H9 (cell line): ENCODE results near the gene TBC1D19. TPM values are rescaled to one million over a fixed set of nuclear protein-coding genes. Genes with fewer than 3 reads are reported as not detected.

Experiments used
- DNase-seq: peaks from one replicate; pipeline ENCODE4 v3.0.0-alpha.2; 2017
- H2AFZ ChIP-seq: one replicate; pipeline ENCODE4 v1.6.1; 2013; ENCODE audit warnings: mild to moderate bottlenecking, low read length, control low read depth, moderate library complexity
- H2AK5ac ChIP-seq: 2 replicates; pipeline ENCODE4 v1.6.1; 2013; ENCODE audit warnings: low read length, control low read depth, mixed read lengths; ENCODE audit not compliant: insufficient read length
- H2BK120ac ChIP-seq: one replicate; pipeline ENCODE4 v1.6.1; 2013; ENCODE audit warnings: low read depth, mild to moderate bottlenecking, low read length, control low read depth, inconsistent platforms; ENCODE audit not compliant: poor library complexity, severe bottlenecking
- H2BK12ac ChIP-seq: 2 replicates; pipeline ENCODE4 v1.6.1; 2013; ENCODE audit warnings: low read length, control low read depth, mixed read lengths, low read depth; ENCODE audit not compliant: insufficient read length
- H2BK15ac ChIP-seq: 2 replicates; pipeline ENCODE4 v1.6.1; 2013; ENCODE audit warnings: low read depth, low read length, control low read depth
- H2BK20ac ChIP-seq: one replicate; pipeline ENCODE4 v1.6.1; 2013; ENCODE audit warnings: low read depth, mild to moderate bottlenecking, low read length, control low read depth, inconsistent platforms; ENCODE audit not compliant: poor library complexity, severe bottlenecking
- H2BK5ac ChIP-seq: 2 replicates; pipeline ENCODE4 v1.6.1; 2013; ENCODE audit warnings: low read length, control low read depth, mixed read lengths; ENCODE audit not compliant: insufficient read length
- H3K14ac ChIP-seq: 2 replicates; pipeline ENCODE4 v1.6.1; 2013; ENCODE audit warnings: low read length, control low read depth; ENCODE audit not compliant: insufficient read depth
- H3K18ac ChIP-seq: 2 replicates; pipeline ENCODE4 v1.6.1; 2013; ENCODE audit warnings: low read depth, mild to moderate bottlenecking, mixed read lengths, low read length, control low read depth; ENCODE audit not compliant: insufficient read length
- H3K23ac ChIP-seq: 2 replicates; pipeline ENCODE4 v1.6.1; 2013; ENCODE audit warnings: low read length, control low read depth, mixed read lengths, low read depth; ENCODE audit not compliant: insufficient read length
- H3K23me2 ChIP-seq: 2 replicates; pipeline ENCODE4 v1.6.1; 2013; ENCODE audit warnings: low read depth, mild to moderate bottlenecking, mixed read lengths, low read length, control low read depth; ENCODE audit not compliant: insufficient read length, poor library complexity, severe bottlenecking
- H3K27ac ChIP-seq: 2 replicates; pipeline ENCODE4 v1.5.1; 2013; ENCODE audit warnings: low read length, control low read depth, mixed read lengths, low read depth; ENCODE audit not compliant: insufficient read length
- H3K27me3 ChIP-seq: 2 replicates; pipeline ENCODE4 v1.6.1; 2013; ENCODE audit warnings: low read length, control low read depth, inconsistent platforms; ENCODE audit not compliant: insufficient read depth
- H3K4ac ChIP-seq: 2 replicates; pipeline ENCODE4 v1.6.1; 2013; ENCODE audit warnings: low read depth, mild to moderate bottlenecking, control low read depth, inconsistent platforms, low read length, moderate library complexity
- H3K4me1 ChIP-seq: 2 replicates; pipeline ENCODE4 v1.6.1; 2013; ENCODE audit warnings: low read length, control low read depth, inconsistent platforms; ENCODE audit not compliant: insufficient read depth
- H3K4me2 ChIP-seq: 2 replicates; pipeline ENCODE4 v1.6.1; 2013; ENCODE audit warnings: low read length, control low read depth, mixed read lengths; ENCODE audit not compliant: insufficient read length, insufficient read depth
- H3K56ac ChIP-seq: 2 replicates; pipeline ENCODE4 v1.6.1; 2013; ENCODE audit warnings: low read depth, mild to moderate bottlenecking, mixed read lengths, low read length, control low read depth; ENCODE audit not compliant: insufficient read length
- H3K79me1 ChIP-seq: 2 replicates; pipeline ENCODE4 v1.6.1; 2013; ENCODE audit warnings: low read depth, mild to moderate bottlenecking, moderate library complexity, low read length, control low read depth, inconsistent platforms; ENCODE audit not compliant: insufficient read depth, poor library complexity, severe bottlenecking
- H3K79me2 ChIP-seq: 2 replicates; pipeline ENCODE4 v1.6.1; 2013; ENCODE audit warnings: low read length, control low read depth, inconsistent platforms; ENCODE audit not compliant: insufficient read depth
- H3K9ac ChIP-seq: 2 replicates; pipeline ENCODE4 v1.6.1; 2013; ENCODE audit warnings: low read length, control low read depth, mixed read lengths; ENCODE audit not compliant: insufficient read length; ENCODE audit errors: extremely low read depth
- H3K9me3 ChIP-seq: one replicate; pipeline ENCODE4 v1.6.1; 2013; ENCODE audit warnings: low read depth, low read length, inconsistent platforms; ENCODE audit not compliant: control insufficient read depth
- H3T11ph ChIP-seq: one replicate; pipeline ENCODE4 v1.6.1; 2013; ENCODE audit warnings: mild to moderate bottlenecking, low read length, control low read depth, inconsistent platforms
- H4K20me1 ChIP-seq: one replicate; pipeline ENCODE4 v1.6.1; 2013; ENCODE audit not compliant: control insufficient read depth, insufficient read length, insufficient read depth
- H4K5ac ChIP-seq: 2 replicates; pipeline ENCODE4 v1.6.1; 2013; ENCODE audit warnings: low read depth, mild to moderate bottlenecking, mixed read lengths, low read length, control low read depth; ENCODE audit not compliant: insufficient read length
- H4K8ac ChIP-seq: replicated peaks from 2 replicates; pipeline ENCODE4 v1.6.1; 2013; ENCODE audit warnings: low read length, control low read depth, mixed read lengths, low read depth; ENCODE audit not compliant: insufficient read length
- H4K91ac ChIP-seq: 2 replicates; pipeline ENCODE4 v1.6.1; 2013; ENCODE audit warnings: low read depth, mild to moderate bottlenecking, moderate library complexity, mixed read lengths, low read length, control low read depth; ENCODE audit not compliant: insufficient read length
- H3K27ac Mint-ChIP-seq, 3 experiments: 2 replicates in 2 of 3; 3 replicates in 1 of 3; pipeline ENCODE4 v1.8.0; 2020 to 2021; ENCODE audit warnings: mixed read lengths in 3 of 3, mild to moderate bottlenecking in 1 of 3, moderate library complexity in 1 of 3
- H3K27me3 Mint-ChIP-seq: 2 replicates; pipeline ENCODE4 v1.8.0; 2021; ENCODE audit warnings: low read depth, mild to moderate bottlenecking, moderate library complexity, mixed read lengths
- H3K36me3 Mint-ChIP-seq, 3 experiments: 2 replicates in 2 of 3; 3 replicates in 1 of 3; pipeline ENCODE4 v1.8.0; 2020 to 2021; ENCODE audit warnings: low read depth in 3 of 3, mixed read lengths in 3 of 3; ENCODE audit not compliant: insufficient read depth in 1 of 3
- H3K4me1 Mint-ChIP-seq, 2 experiments: 2 replicates each; pipeline ENCODE4 v1.8.0; 2020; ENCODE audit warnings: mixed read lengths in 2 of 2
- H3K4me3 Mint-ChIP-seq, 2 experiments: 2 replicates in 1 of 2; 3 replicates in 1 of 2; pipeline ENCODE4 v1.8.0; 2020 to 2021; ENCODE audit warnings: mild to moderate bottlenecking in 2 of 2, mixed read lengths in 2 of 2, moderate library complexity in 1 of 2
- H3K9me3 Mint-ChIP-seq, 2 experiments: 2 replicates in 1 of 2; 3 replicates in 1 of 2; pipeline ENCODE4 v1.8.0; 2020; ENCODE audit warnings: mild to moderate bottlenecking in 2 of 2, mixed read lengths in 2 of 2, moderate library complexity in 1 of 2
- CTCF ChIP-seq: fragments of 200-600 bp; sonication (generic); conservative IDR thresholded peaks from 3 replicates; pipeline ENCODE4 v1.8.0; 2021; ENCODE audit warnings: antibody characterized with exemption, mild to moderate bottlenecking
- WGBS: extraction: QIAGEN DNeasy Blood & Tissue Kit; methylation state at CpG from one replicate; pipeline ENCODE4 v1.1.7; 2013; ENCODE audit warnings: missing lambda C conversion rate, low lambda C conversion rate, mixed read lengths; ENCODE audit not compliant: insufficient read length; ENCODE audit errors: extremely low coverage; 5-methylcytosine and 5-hydroxymethylcytosine counted together
- total RNA-seq: library from RNA; stranded (reverse); gene quantifications from 2 replicates; pipeline ENCODE4 v1.2.1, GENCODE V29; 2021

TBC1D19 gene
- total RNA-seq, 1 experiment from 2014 or later: 3.2 TPM

- no peak overlapping the region for H2BK12ac ChIP-seq
- no peaks in the 10 kb centered on the region for H4K20me1 ChIP-seq
- no peak overlapping the region for H3K4ac ChIP-seq
- H3K4me1 ChIP-seq: no peaks in the 10 kb centered on the region
- no peak overlapping the region for H3T11ph ChIP-seq
- H4K8ac ChIP-seq: no peak overlapping the region
- H3K56ac ChIP-seq: no peak overlapping the region
- Mint-ChIP-seq H3K27me3 (no peaks in the 10 kb centered on the region), H3K4me1 (peaks cover under 1 to 8% of the 10 kb centered on the region in 2 experiments), H3K27ac (no peak overlapping the region), H3K36me3 (no peaks in the 10 kb centered on the region), H3K4me3 (no peak overlapping the region), H3K9me3 (no peaks in the 10 kb centered on the region)
- no peak overlapping the region for H2AFZ ChIP-seq
- no peak overlapping the region for H2AK5ac ChIP-seq
- no peak overlapping the region for H4K5ac ChIP-seq
- H2BK15ac ChIP-seq: no peak overlapping the region
- no peak overlapping the region for H3K18ac ChIP-seq
- H3K27me3 ChIP-seq: no peaks in the 10 kb centered on the region
- H3K9ac ChIP-seq: no peak overlapping the region
- H3K23me2 ChIP-seq: no peaks in the 10 kb centered on the region
- H2BK5ac ChIP-seq: no peak overlapping the region
- no peak overlapping the region for H2BK20ac ChIP-seq
- no peak overlapping the region for H3K23ac ChIP-seq
- H2BK120ac ChIP-seq: no peak overlapping the region
- DNase-seq: no peak
- no peak overlapping the region for H3K27ac ChIP-seq
- no peak for TF ChIP-seq CTCF
- no CpG with 5 or more reads among the region's 3 CpGs for WGBS
- no peaks in the 10 kb centered on the region for H3K79me2 ChIP-seq
- H3K79me1 ChIP-seq: no peaks in the 10 kb centered on the region
- no peak overlapping the region for H4K91ac ChIP-seq
- no peak overlapping the region for H3K4me2 ChIP-seq
- H3K14ac ChIP-seq: no peak overlapping the region
- H3K9me3 ChIP-seq: no peaks in the 10 kb centered on the region
These were observed 29.9 kb downstream of the TBC1D19 start for GRCh38 chr4:26613735-26614134.
